NCI-H1436 (cell line): ENCODE data around the gene ARF1.

Experiments
- DNase-seq: peaks from one replicate; lab custom pipeline; 2025; lab: John Stamatoyannopoulos, UW

ARF1 gene

GRCh38 chr1:228082214-228082917 lies at the start of gene ARF1:
Gene ARF1, plus strand, starts transcription at chr1:228082708. Its CDS starts 14,407 bp downstream, at chr1:228097115.
- peak; percentile 94 for DNase-seq

- no peak for DNase-seq
Measured at GRCh38 chr1:228033376-228033775, 49.1 kb upstream of the ARF1 start.

- DNase-seq: no peak
Measured at GRCh38 chr1:228034954-228035837, 47.3 kb upstream of the ARF1 start.

GRCh38 chr1:228035844-228036243 lies 46.7 kb upstream of the ARF1 start:
- DNase-seq: no peak

- no peak for DNase-seq
Measured at GRCh38 chr1:228036701-228037231, 45.7 kb upstream of the ARF1 start.

GRCh38 chr1:228037401-228038386 lies 44.8 kb upstream of the ARF1 start:
- no peak for DNase-seq

- no peak for DNase-seq
Measured at GRCh38 chr1:228038387-228039005, 44.0 kb upstream of the ARF1 start.

GRCh38 chr1:228039006-228039903 lies 43.3 kb upstream of the ARF1 start:
- DNase-seq: no peak

GRCh38 chr1:228039986-228040385 lies 42.5 kb upstream of the ARF1 start:
- DNase-seq: no peak

- no peak for DNase-seq
Measured at GRCh38 chr1:228041316-228041715, 41.2 kb upstream of the ARF1 start.

- no peak for DNase-seq
Measured at GRCh38 chr1:228042508-228042907, 40.0 kb upstream of the ARF1 start.

- no peak for DNase-seq
Measured at GRCh38 chr1:228043281-228043848, 39.1 kb upstream of the ARF1 start.

- no peak for DNase-seq
Measured at GRCh38 chr1:228044961-228045360, 37.5 kb upstream of the ARF1 start.

GRCh38 chr1:228045405-228045804 lies 37.1 kb upstream of the ARF1 start:
- no peak for DNase-seq

- DNase-seq: no peak
Measured at GRCh38 chr1:228045871-228046270, 36.6 kb upstream of the ARF1 start.

GRCh38 chr1:228046421-228047182 lies 35.9 kb upstream of the ARF1 start:
- no peak for DNase-seq

GRCh38 chr1:228047183-228047466 lies 35.4 kb upstream of the ARF1 start:
- no peak for DNase-seq

- DNase-seq: no peak
Measured at GRCh38 chr1:228048120-228048519, 34.4 kb upstream of the ARF1 start.

GRCh38 chr1:228048659-228049298 lies 33.7 kb upstream of the ARF1 start:
- DNase-seq: no peak
